Adipose tissue (tissue), 3 donors: ENCODE results near the gene XKR7. TPM values are rescaled to one million over a fixed set of nuclear protein-coding genes. Genes with fewer than 3 reads are reported as not detected.

Experiments
- H3K27ac ChIP-seq: one replicate; pipeline ENCODE4 v1.5.1; 2013; ENCODE audit warnings: low read depth, low read length
- WGBS, 3 donors: extraction: QIAGEN DNeasy Blood & Tissue Kit; methylation state at CpG; one replicate each; pipeline ENCODE4 v1.1.7; 2013; 5-methylcytosine and 5-hydroxymethylcytosine counted together
- polyA plus RNA-seq, 3 donors: library from polyadenylated mRNA; stranded (reverse); fragments of 200-250 nt; gene quantifications; one replicate each; pipeline ENCODE4 v1.2.3, GENCODE V29; 2013
- donor health status: healthy with polysubstance abuse.
- donor health status: Bipolar disorder and iron deficiency.
- donor health status: healthy.

Gene XKR7
- polyA plus RNA-seq, 3 donors, result under 0.01 to 0.15 TPM; not detected in 1

DNA sequence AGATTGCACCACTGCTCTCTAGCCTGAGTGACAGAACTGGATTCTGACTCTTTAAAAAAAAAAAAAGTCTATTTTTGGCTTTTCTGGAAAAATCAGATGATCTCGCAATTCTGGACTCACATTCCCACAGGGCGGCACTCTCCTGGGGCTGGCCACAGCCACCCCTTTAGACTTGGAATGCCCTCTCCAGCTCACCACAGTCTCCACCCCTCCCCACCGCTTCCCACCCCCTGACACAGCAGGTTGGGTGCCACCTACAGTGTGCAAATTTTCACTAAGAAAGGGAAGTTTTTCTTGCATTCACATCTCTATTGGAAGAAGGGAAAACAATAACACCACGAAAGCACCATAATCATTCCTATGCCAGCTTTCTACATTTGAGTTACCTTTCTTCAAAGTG is 31.5 kb upstream of the XKR7 start:
- H3K27ac ChIP-seq, result no peak overlapping the region
- WGBS, 3 donors, result 75 to 79% (median 79%) methylated on average over 4 of the region's 4 CpGs

DNA sequence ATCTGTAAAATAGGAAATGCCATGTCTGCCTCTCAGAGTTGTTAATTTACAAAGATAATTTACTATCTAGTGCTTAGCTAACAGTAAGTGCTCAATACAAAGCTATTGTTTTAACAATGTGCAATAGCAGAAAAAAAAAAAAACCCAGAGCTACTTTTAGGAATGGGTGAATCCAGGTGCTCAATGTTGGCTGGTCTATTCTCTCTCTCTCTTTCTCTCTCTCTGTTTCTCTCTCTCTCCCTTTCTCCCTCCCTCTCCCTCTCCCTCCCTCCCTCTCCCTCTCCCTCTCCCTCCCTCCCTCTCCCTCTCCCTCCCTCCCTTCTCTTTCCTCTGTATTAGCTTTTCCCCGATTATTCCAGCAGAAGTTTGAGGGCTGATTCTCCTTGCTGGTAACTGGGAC is 30.1 kb upstream of the XKR7 start:
- H3K27ac ChIP-seq, result no peak overlapping the region
- 50 to 58% (median 57%) methylated on average over 1 of the region's 1 CpG for WGBS, 3 donors

- H3K27ac ChIP-seq, result no peak overlapping the region
- 93 to 99% (median 96%) methylated on average over 2 of the region's 2 CpGs for WGBS, 3 donors
Measured at GRCh38 chr20:31939661-31940060, 28.3 kb upstream of the XKR7 start.

DNA sequence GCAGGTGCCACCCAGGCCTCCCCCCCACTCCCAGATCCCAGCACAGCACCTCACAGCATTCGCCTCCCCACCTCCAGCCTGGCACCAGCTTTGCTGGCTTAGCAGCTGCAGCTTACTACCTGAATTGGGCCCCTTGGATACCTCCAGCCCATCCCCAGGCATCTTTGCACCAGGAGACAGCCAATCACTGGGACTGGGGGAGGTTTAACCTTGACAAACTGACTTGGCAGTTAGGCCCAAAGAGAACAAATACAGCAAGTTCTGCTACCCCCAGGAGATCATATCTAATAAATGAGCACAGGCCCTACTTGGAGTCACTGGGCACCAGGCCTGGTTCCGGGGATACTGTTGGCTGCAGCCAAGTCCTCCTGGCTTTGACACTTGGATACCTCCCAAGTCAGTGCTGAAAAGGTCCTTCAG is 24.9 kb upstream of the XKR7 start:
- no peak overlapping the region for H3K27ac ChIP-seq
- WGBS, 3 donors, result 42 to 75% (median 63%) methylated on average over 2 of the region's 2 CpGs

DNA sequence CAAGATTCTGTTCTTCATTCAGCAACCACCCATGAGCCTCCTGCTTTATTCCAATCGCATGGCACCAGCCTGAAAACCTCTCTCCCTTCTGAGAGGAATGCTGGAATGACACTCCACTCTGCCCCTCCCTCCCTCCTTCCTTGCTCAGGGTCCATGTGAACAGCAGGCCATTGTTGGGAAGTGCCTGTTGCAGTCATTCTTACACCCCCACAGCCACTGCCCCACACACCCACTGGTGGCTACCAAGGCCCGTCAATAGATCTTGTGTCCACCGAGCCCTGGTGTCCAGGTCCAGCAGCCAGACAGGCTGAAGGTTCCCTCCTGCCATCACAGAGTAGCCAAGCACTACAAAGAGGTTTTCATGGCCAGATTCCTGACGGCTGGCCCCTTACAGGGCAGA is 22.6 kb upstream of the XKR7 start:
- H3K27ac ChIP-seq, result no peak overlapping the region
- WGBS, 3 donors, result 82 to 83% (median 83%) methylated on average over 4 of the region's 4 CpGs

DNA sequence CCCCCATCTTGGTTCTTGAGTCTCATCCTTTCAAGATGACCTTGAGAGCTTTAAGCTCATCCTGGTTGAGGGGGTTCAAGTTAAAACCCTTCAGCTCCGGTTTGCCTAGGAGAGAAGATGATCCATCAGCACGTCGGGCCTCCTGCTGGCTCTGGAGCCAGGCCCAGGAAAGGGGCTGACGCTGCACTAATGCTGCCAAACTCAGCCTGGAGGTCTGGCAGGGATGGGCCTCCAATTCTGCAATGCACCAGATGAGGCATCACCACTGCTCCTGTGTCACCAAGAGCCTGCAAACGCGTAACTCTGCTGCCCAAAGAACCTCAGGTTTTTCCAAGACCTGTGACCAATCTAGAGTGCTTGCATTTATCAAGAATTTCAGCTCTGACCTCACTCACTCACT is 22.2 kb upstream of the XKR7 start:
- H3K27ac ChIP-seq, result no peak overlapping the region
- WGBS, 3 donors, result 63 to 71% (median 63%) methylated on average over 6 of the region's 6 CpGs

DNA sequence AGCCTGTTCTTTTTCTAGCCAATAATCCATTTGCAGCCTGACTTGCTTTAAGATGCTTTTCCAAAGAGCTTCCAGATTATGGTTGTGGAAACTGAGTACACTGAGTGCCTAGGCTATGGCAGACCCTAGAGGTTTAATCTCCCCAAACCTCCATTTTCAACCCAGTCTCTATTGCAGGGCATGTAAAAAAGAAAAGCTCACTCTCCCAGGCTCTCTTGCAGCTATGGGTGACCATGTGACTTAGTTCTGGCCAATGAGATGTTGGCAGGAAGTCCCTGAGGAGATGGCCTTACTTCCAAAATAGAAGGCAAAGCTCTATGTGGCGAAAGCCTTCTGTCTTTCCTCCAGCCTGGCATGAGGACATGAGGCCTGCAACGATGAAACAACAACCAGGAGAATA is 19.9 kb upstream of the XKR7 start:
- H3K27ac ChIP-seq, result no peak overlapping the region
- 96 to 98% (median 97%) methylated on average over 2 of the region's 2 CpGs for WGBS, 3 donors

- WGBS, 3 donors, result 66 to 80% (median 78%) methylated on average over 9 of the region's 9 CpGs
- H3K27ac ChIP-seq, result no peak overlapping the region
Measured at GRCh38 chr20:31949877-31950646, 17.9 kb upstream of the XKR7 start.

GRCh38 chr20:31951203-31951529 is 16.8 kb upstream of the XKR7 start:
- no peak overlapping the region for H3K27ac ChIP-seq
- 5 to 6% (median 6%) methylated on average over 6 of the region's 6 CpGs for WGBS, 3 donors

- H3K27ac ChIP-seq, result no peak within 1 kb of the TSS
- WGBS, 3 donors, result 0 to 1% (median 0%) methylated on average over 62 to 63 of the region's 63 CpGs
Measured at GRCh38 chr20:31951530-31952453, 16.2 kb upstream of the XKR7 start, which contains the start of gene PDRG1. Gene PDRG1 (minus strand): TSS chr20:31952046. CDS start chr20:31951961, 85 bp downstream.

DNA sequence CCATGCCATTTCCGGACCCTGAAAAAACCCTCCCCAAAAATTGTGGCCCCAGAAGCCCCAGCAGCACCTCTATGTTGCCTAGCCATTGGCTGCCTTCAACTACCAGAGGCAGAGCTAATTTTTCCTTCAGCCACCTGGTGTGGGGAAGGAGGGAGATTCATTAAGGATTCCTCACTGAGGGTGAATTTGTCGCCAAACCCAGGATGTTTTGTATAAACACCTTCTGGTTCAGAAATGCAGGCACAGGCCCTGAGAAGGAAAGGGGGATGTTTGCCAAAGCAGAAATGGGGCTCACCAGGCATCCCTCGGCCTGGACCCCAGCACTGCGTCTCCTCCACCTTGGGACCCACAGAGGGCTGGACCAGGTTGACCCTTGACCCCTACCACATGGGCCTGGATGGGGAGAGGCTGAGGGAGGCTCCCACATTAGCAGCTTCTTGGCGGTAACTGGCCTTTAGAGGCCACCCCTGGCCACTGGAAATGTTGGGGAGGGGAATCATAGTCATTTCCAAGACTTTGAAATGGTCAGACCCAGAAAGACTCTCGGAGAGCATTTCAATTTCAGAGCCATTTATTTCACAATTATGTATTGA is 14.3 kb upstream of the XKR7 start:
- WGBS, 3 donors, result 70 to 81% (median 71%) methylated on average over 6 of the region's 6 CpGs
- no peak overlapping the region for H3K27ac ChIP-seq

DNA sequence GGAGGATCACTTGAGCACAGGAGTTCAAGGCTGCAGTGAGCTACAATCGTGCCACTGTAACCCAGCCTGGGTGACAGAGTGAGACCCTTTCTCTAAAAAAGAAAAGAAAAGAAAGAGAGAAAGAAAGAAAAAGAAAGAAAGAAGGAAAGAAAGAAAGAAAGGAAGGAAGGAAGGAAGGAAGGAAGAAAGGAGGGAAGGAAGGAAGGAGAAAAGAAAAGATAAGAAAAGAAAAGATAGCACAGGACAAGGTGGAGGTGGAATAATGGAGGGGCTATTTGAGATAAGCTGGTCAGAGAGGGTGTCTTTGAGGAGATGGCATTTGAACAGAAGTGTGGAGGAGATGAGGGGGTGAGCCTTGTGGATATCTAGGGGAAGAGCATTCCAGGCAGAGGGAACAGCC is 13.5 kb upstream of the XKR7 start:
- WGBS, 3 donors, result 48 to 75% (median 73%) methylated on average over 1 of the region's 1 CpG

GRCh38 chr20:31956556-31957526 is 11.1 kb upstream of the XKR7 start:
- 47 to 54% (median 51%) methylated on average over 11 of the region's 11 CpGs for WGBS, 3 donors
- no peak overlapping the region for H3K27ac ChIP-seq

More for the DNA sequence above, 13.5 kb upstream of the XKR7 start:
- no peak overlapping the region for H3K27ac ChIP-seq

DNA sequence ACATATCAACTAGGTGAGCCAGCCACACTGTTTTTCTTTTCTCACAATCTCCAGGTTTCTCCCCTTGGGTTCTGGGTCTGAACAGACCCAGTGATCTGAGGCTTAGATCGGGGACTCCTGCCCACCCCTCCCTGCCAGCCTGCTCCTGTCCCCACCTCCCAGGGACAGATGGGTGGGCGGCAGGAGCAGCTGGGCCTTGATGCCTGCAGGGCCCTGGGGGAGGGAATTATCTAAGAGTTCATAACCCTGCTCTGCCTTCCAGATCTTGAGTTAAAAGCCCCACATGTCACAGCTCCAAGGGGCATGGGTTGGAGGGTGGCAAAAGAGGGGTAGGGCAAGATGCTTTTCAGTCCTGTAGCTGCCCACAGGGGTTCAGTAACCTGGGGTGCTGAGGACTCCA is 5.2 kb upstream of the XKR7 start:
- H3K27ac ChIP-seq, result no peak overlapping the region
- WGBS, 3 donors, result 46 to 68% (median 59%) methylated on average over 2 of the region's 2 CpGs

GRCh38 chr20:31963889-31964288 is 4.1 kb upstream of the XKR7 start:
- WGBS, 3 donors, result 58 to 74% (median 71%) methylated on average over 6 of the region's 6 CpGs
- H3K27ac ChIP-seq, result no peak overlapping the region

DNA sequence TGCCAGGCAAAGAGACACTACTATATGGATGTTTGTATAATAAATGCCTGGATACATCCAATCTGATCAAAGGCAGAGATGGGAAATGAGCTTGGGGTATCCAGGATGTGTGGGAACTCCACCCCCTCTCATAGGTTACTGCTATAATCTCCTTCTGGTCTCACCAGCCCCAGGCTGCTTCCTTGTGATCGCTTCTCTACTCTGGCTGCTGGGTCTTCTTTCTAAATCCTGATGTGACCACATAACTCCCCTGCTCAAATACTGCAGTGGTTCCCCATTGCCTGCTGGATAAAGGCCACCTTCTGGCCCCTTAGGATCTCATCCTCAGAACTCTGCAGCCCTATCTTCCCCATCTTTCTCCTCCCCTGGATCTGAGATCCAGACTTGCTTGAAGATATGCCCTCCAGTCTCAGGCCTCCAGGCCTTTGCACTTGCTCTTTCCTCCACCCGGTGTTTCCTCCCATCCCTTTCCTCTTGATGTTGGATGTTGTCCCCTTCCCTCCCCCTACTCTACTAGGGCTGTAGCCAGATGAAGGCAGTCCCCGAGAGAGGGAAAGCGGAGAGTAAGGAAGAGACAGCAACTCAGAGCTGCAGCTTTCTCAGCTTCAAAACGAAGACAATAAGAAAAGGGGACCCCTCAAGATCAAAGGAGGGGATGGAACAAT is 828 bp upstream of the XKR7 start:
- 8 to 10% (median 8%) methylated on average over 5 of the region's 5 CpGs for WGBS, 3 donors

GRCh38 chr20:31968291-31969126 is 558 bp downstream of the XKR7 start:
- 1 to 4% (median 3%) methylated on average over 42 to 57 of the region's 57 CpGs for WGBS, 3 donors
- no peak overlapping the region for H3K27ac ChIP-seq

More for the DNA sequence above, 828 bp upstream of the XKR7 start:
- no peak overlapping the region for H3K27ac ChIP-seq
